ENCODE data around the gene ULK4. TPM values are rescaled to one million over a fixed set of nuclear protein-coding genes. Genes with fewer than 3 reads are reported as not detected.

The ULK4 gene
- total RNA-seq, 1 donor from 2014 or later, result 9.1 TPM

- no peak for DNase-seq (ENCODE audit: extremely low spot score, unreplicated experiment)
- no peak overlapping the region for H3K4me3 Mint-ChIP-seq (ENCODE audit: unreplicated experiment)
- H3K36me3 Mint-ChIP-seq (ENCODE audit: unreplicated experiment), result peaks cover 8% of the 10 kb centered on the region
- no peak overlapping the region for H3K27ac Mint-ChIP-seq (ENCODE audit: unreplicated experiment)
- H3K9me3 Mint-ChIP-seq (ENCODE audit: unreplicated experiment), result no peaks in the 10 kb centered on the region
- no peaks in the 10 kb centered on the region for H3K27me3 Mint-ChIP-seq (ENCODE audit: unreplicated experiment)
- no peak for TF ChIP-seq CTCF (IDR thresholded peaks at IDR 0.05)
- no peaks in the 10 kb centered on the region for H3K4me1 Mint-ChIP-seq (ENCODE audit: unreplicated experiment)
These were observed 49.6 kb downstream of the ULK4 start for GRCh38 chr3:41912280-41912679.

- Mint-ChIP-seq H3K27ac (ENCODE audit: unreplicated experiment) (no peak overlapping the region), H3K36me3 (ENCODE audit: unreplicated experiment) (peaks cover 5% of the 10 kb centered on the region), H3K27me3 (ENCODE audit: unreplicated experiment) (no peaks in the 10 kb centered on the region), H3K4me3 (ENCODE audit: unreplicated experiment) (no peak overlapping the region), H3K9me3 (ENCODE audit: unreplicated experiment) (no peaks in the 10 kb centered on the region), H3K4me1 (ENCODE audit: unreplicated experiment) (no peaks in the 10 kb centered on the region)
- no peak for DNase-seq (ENCODE audit: extremely low spot score, unreplicated experiment)
- no peak for TF ChIP-seq CTCF (IDR thresholded peaks at IDR 0.05)
These were observed 54.4 kb downstream of the ULK4 start for GRCh38 chr3:41907330-41908073.

GRCh38 chr3:41900265-41900664, 61.6 kb downstream of the ULK4 start:
- Mint-ChIP-seq H3K9me3 (ENCODE audit: unreplicated experiment) (no peaks in the 10 kb centered on the region), H3K36me3 (ENCODE audit: unreplicated experiment) (peaks cover 4% of the 10 kb centered on the region), H3K4me3 (ENCODE audit: unreplicated experiment) (no peak overlapping the region), H3K4me1 (ENCODE audit: unreplicated experiment) (peaks cover 9% of the 10 kb centered on the region), H3K27me3 (ENCODE audit: unreplicated experiment) (no peaks in the 10 kb centered on the region), H3K27ac (ENCODE audit: unreplicated experiment) (peak overlapping the region; percentile 3)
- no peak for TF ChIP-seq CTCF (IDR thresholded peaks at IDR 0.05)
- no peak for DNase-seq (ENCODE audit: extremely low spot score, unreplicated experiment)

GRCh38 chr3:41898631-41899030, 63.3 kb downstream of the ULK4 start:
- no peak overlapping the region for H3K27ac Mint-ChIP-seq (ENCODE audit: unreplicated experiment)
- H3K4me1 Mint-ChIP-seq (ENCODE audit: unreplicated experiment), result peaks cover 9% of the 10 kb centered on the region
- no peak for DNase-seq (ENCODE audit: extremely low spot score, unreplicated experiment)
- H3K4me3 Mint-ChIP-seq (ENCODE audit: unreplicated experiment), result no peak overlapping the region
- no peaks in the 10 kb centered on the region for H3K9me3 Mint-ChIP-seq (ENCODE audit: unreplicated experiment)
- H3K27me3 Mint-ChIP-seq (ENCODE audit: unreplicated experiment), result no peaks in the 10 kb centered on the region
- H3K36me3 Mint-ChIP-seq (ENCODE audit: unreplicated experiment), result peaks cover 4% of the 10 kb centered on the region
- no peak for TF ChIP-seq CTCF (IDR thresholded peaks at IDR 0.05)

GRCh38 chr3:41893977-41894376, 67.9 kb downstream of the ULK4 start:
- H3K27me3 Mint-ChIP-seq (ENCODE audit: unreplicated experiment), result no peaks in the 10 kb centered on the region
- peak; percentile 72 for TF ChIP-seq CTCF (IDR thresholded peaks at IDR 0.05)
- no peak overlapping the region for H3K4me3 Mint-ChIP-seq (ENCODE audit: unreplicated experiment)
- peaks cover 8% of the 10 kb centered on the region for H3K36me3 Mint-ChIP-seq (ENCODE audit: unreplicated experiment)
- DNase-seq (ENCODE audit: extremely low spot score, unreplicated experiment), result no peak
- peaks cover 8% of the 10 kb centered on the region for H3K9me3 Mint-ChIP-seq (ENCODE audit: unreplicated experiment)
- no peak overlapping the region for H3K27ac Mint-ChIP-seq (ENCODE audit: unreplicated experiment)
- peaks cover 7% of the 10 kb centered on the region for H3K4me1 Mint-ChIP-seq (ENCODE audit: unreplicated experiment)

Data from osteocyte (in vitro differentiated cells).